D721Med (cell line): ENCODE measurements around the gene VMAC.

ENCODE experiments used
- DNase-seq: peaks from one replicate; pipeline ENCODE4 v3.0.0; 2011; ENCODE audit warnings: low spot score; ENCODE audit not compliant: insufficient read length
- FAIRE-seq: peaks from 2 replicates; lab custom pipeline; 2011; peaks lifted over from hg19 to GRCh38; lab: Jason Lieb, UNC
- CTCF ChIP-seq: IDR thresholded peaks from 2 replicates; pipeline ENCODE4 v1.5.1; 2012; ENCODE audit warnings: mild to moderate bottlenecking, control low read depth; ENCODE audit not compliant: insufficient read depth; ENCODE audit errors: missing control alignments

VMAC gene

GRCh38 chr19:5926641-5927440, 22.2 kb downstream of the VMAC start:
- DNase-seq = no peak
- no peak for FAIRE-seq
- no peak for TF ChIP-seq CTCF

GRCh38 chr19:5927441-5927821, 22.8 kb downstream of the VMAC start:
- no peak for FAIRE-seq

GRCh38 chr19:5929179-5929578, 24.5 kb downstream of the VMAC start:
- FAIRE-seq = no peak
- TF ChIP-seq CTCF = no peak

More at GRCh38 chr19:5927441-5927821, 22.8 kb downstream of the VMAC start:
- DNase-seq = no peak
- TF ChIP-seq CTCF = no peak

GRCh38 chr19:5929625-5930024, 25.0 kb downstream of the VMAC start:
- DNase-seq = no peak
- no peak for TF ChIP-seq CTCF
- no peak for FAIRE-seq

More at GRCh38 chr19:5929179-5929578, 24.5 kb downstream of the VMAC start:
- no peak for DNase-seq

- FAIRE-seq (no peak), DNase-seq (no peak)
- no peak for TF ChIP-seq CTCF
Observed at GRCh38 chr19:5931251-5931650, 26.6 kb downstream of the VMAC start.

- FAIRE-seq = no peak
- peak; percentile 60 for DNase-seq
- no peak for TF ChIP-seq CTCF
Observed at GRCh38 chr19:5932146-5932545, 27.5 kb downstream of the VMAC start.

- no peak for DNase-seq
- no peak for FAIRE-seq
- TF ChIP-seq CTCF = no peak
Observed at GRCh38 chr19:5932609-5933262, 28.1 kb downstream of the VMAC start.
